Thyroid gland (tissue), 4 donors: ENCODE measurements around the gene APCDD1L.

Experiments
- POLR2A ChIP-seq, 2 donors: fragments of 450-650 bp; IDR thresholded peaks; one replicate each; pipeline ENCODE4 v1.6.1; 2017; ENCODE audit warnings: antibody characterized with exemption in 2 of 2, mild to moderate bottlenecking in 2 of 2, moderate library complexity in 1 of 2
- TF ChIP-seq, protein P1 (sequence below), 6 experiments: fragments of 200-600 bp in 3 of 6; fragments of 450-650 bp in 3 of 6; sonication (generic) in 3 of 6; IDR thresholded peaks; one replicate each; pipeline ENCODE4 v1.5.1; 2016 to 2019; ENCODE audit warnings: antibody characterized with exemption in 6 of 6, mild to moderate bottlenecking in 2 of 6, inconsistent platforms in 1 of 6, moderate library complexity in 1 of 6

DNA sequence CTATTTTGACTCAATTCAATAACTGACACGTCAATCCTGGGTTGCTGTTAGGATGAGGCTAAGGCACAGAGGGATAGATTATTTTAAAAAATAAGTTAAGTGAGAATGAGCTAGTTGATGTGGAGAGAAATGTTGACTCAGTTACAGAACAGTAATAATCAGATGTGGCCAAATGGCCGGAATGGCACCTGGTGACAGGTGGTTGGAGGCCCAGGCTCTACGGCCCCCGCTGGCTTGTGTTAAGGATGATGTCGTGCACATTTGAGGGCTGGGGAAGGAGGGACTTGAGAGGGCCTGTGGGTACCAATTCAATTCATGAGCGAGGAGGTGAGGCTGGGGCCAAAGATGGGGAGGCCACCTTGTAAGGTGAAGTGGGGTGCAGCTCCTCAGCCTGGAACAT is 31.7 kb downstream of the APCDD1L start:
- TF ChIP-seq, protein P1, sequence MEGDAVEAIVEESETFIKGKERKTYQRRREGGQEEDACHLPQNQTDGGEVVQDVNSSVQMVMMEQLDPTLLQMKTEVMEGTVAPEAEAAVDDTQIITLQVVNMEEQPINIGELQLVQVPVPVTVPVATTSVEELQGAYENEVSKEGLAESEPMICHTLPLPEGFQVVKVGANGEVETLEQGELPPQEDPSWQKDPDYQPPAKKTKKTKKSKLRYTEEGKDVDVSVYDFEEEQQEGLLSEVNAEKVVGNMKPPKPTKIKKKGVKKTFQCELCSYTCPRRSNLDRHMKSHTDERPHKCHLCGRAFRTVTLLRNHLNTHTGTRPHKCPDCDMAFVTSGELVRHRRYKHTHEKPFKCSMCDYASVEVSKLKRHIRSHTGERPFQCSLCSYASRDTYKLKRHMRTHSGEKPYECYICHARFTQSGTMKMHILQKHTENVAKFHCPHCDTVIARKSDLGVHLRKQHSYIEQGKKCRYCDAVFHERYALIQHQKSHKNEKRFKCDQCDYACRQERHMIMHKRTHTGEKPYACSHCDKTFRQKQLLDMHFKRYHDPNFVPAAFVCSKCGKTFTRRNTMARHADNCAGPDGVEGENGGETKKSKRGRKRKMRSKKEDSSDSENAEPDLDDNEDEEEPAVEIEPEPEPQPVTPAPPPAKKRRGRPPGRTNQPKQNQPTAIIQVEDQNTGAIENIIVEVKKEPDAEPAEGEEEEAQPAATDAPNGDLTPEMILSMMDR (IDR thresholded peaks at IDR 0.05): no peak
- no peak for TF ChIP-seq POLR2A (IDR thresholded peaks at IDR 0.05)
